ENCODE measurements around the gene TCF4.

DNA sequence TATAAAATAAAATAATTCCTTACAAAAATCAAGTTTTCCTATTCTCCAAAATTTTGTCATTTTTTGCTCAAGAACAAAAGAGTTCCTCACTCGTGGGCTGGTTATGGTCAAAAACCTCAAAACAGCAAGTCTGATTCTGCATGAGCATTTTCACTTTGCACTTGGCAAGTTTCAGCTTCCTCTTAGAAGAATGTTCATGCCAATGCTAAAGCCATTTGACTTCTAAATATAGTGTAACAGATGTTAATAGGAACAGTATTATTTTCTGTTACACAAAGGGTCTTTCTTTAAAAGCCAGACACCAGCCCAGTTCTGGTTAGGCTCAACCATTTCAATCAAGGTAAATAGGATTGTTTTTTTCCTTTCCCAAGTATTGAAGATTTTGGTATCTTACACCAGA is 367.5 kb downstream of the TCF4 start:
- TF ChIP-seq TAF1 (conservative IDR thresholded peaks at IDR 0.05) (no peak), YY1 (IDR thresholded peaks at IDR 0.05) (no peak), GABPA (IDR thresholded peaks at IDR 0.05 in 1 of 2, conservative IDR thresholded peaks at IDR 0.05 in 1 of 2) (no peak), JUND (IDR thresholded peaks at IDR 0.05) (no peak), SP1 (IDR thresholded peaks at IDR 0.05) (no peak), EGR1 (IDR thresholded peaks at IDR 0.05; ENCODE audit: low read depth in 2 of 2) (no peak), RAD21 (IDR thresholded peaks at IDR 0.05) (no peak), RXRA (IDR thresholded peaks at IDR 0.05) (no peak)
- TF ChIP-seq, protein P1, sequence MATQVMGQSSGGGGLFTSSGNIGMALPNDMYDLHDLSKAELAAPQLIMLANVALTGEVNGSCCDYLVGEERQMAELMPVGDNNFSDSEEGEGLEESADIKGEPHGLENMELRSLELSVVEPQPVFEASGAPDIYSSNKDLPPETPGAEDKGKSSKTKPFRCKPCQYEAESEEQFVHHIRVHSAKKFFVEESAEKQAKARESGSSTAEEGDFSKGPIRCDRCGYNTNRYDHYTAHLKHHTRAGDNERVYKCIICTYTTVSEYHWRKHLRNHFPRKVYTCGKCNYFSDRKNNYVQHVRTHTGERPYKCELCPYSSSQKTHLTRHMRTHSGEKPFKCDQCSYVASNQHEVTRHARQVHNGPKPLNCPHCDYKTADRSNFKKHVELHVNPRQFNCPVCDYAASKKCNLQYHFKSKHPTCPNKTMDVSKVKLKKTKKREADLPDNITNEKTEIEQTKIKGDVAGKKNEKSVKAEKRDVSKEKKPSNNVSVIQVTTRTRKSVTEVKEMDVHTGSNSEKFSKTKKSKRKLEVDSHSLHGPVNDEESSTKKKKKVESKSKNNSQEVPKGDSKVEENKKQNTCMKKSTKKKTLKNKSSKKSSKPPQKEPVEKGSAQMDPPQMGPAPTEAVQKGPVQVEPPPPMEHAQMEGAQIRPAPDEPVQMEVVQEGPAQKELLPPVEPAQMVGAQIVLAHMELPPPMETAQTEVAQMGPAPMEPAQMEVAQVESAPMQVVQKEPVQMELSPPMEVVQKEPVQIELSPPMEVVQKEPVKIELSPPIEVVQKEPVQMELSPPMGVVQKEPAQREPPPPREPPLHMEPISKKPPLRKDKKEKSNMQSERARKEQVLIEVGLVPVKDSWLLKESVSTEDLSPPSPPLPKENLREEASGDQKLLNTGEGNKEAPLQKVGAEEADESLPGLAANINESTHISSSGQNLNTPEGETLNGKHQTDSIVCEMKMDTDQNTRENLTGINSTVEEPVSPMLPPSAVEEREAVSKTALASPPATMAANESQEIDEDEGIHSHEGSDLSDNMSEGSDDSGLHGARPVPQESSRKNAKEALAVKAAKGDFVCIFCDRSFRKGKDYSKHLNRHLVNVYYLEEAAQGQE (IDR thresholded peaks at IDR 0.05) = no peak
- TF ChIP-seq, protein P2, sequence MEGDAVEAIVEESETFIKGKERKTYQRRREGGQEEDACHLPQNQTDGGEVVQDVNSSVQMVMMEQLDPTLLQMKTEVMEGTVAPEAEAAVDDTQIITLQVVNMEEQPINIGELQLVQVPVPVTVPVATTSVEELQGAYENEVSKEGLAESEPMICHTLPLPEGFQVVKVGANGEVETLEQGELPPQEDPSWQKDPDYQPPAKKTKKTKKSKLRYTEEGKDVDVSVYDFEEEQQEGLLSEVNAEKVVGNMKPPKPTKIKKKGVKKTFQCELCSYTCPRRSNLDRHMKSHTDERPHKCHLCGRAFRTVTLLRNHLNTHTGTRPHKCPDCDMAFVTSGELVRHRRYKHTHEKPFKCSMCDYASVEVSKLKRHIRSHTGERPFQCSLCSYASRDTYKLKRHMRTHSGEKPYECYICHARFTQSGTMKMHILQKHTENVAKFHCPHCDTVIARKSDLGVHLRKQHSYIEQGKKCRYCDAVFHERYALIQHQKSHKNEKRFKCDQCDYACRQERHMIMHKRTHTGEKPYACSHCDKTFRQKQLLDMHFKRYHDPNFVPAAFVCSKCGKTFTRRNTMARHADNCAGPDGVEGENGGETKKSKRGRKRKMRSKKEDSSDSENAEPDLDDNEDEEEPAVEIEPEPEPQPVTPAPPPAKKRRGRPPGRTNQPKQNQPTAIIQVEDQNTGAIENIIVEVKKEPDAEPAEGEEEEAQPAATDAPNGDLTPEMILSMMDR (IDR thresholded peaks at IDR 0.05; ENCODE audit: low read depth, low read length, missing input control) = no peak
- TF ChIP-seq, protein P3, sequence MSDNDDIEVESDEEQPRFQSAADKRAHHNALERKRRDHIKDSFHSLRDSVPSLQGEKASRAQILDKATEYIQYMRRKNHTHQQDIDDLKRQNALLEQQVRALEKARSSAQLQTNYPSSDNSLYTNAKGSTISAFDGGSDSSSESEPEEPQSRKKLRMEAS (IDR thresholded peaks at IDR 0.05) = no peak
- TF ChIP-seq, protein P4, sequence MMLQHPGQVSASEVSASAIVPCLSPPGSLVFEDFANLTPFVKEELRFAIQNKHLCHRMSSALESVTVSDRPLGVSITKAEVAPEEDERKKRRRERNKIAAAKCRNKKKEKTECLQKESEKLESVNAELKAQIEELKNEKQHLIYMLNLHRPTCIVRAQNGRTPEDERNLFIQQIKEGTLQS (IDR thresholded peaks at IDR 0.05) = no peak
- TF ChIP-seq, protein P5, sequence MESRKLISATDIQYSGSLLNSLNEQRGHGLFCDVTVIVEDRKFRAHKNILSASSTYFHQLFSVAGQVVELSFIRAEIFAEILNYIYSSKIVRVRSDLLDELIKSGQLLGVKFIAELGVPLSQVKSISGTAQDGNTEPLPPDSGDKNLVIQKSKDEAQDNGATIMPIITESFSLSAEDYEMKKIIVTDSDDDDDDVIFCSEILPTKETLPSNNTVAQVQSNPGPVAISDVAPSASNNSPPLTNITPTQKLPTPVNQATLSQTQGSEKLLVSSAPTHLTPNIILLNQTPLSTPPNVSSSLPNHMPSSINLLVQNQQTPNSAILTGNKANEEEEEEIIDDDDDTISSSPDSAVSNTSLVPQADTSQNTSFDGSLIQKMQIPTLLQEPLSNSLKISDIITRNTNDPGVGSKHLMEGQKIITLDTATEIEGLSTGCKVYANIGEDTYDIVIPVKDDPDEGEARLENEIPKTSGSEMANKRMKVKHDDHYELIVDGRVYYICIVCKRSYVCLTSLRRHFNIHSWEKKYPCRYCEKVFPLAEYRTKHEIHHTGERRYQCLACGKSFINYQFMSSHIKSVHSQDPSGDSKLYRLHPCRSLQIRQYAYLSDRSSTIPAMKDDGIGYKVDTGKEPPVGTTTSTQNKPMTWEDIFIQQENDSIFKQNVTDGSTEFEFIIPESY (IDR thresholded peaks at IDR 0.05) = no peak
